8988T (cell line): Measurements from ENCODE around the gene ODC1.

Source experiments
- DNase-seq: peaks from one replicate; pipeline ENCODE4 v3.0.0; 2011

The ODC1 gene

DNA sequence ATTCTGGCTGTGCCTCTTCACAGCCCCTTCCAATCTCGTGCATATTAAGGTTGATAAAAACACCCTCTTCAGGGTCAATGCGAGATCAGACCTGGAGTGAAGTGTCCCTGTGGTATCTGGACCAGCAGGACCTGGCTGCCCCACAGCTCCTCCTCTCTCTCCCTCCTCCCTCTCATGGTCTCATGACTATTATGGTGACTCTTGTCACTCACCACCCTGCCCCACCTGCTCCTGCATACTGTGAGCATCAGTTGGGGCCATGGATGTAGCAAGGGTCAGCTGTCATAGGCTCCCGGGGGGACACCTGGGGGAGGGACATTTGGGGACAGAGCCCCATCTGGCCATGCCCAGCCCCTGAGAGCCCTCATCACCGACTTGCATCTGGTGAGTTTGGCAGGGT, 50.2 kb downstream of the ODC1 start:
- DNase-seq, result no peak

DNA sequence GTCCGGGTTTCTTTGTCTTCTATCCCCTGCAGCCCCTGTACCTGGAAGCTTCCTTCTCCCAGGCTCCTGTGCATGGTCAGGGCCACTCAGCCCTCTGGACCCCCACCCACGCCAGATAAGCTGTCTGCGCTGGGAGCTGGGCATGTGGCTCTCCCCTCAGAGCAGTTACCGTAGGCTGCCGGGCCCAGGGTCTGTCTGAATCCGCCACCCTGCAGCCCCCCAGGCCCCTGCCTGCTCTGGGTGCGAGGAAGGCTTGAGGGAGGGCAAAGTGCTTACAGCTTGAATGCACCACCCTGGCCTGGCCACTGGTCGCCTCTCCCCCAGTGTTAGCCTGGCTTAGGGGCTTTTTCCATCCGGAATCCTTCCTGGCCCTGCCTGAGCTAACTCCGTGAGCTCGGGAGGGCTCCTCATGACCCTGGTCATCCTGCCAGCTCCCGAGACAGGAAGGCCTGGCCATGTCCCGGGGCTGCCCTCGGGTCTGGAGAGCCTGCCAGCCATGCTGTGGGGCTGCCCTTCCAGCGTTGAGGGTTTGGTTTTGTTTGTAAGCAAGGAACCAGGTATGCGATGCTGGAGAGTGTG, 50.7 kb downstream of the ODC1 start:
- no peak for DNase-seq

DNA sequence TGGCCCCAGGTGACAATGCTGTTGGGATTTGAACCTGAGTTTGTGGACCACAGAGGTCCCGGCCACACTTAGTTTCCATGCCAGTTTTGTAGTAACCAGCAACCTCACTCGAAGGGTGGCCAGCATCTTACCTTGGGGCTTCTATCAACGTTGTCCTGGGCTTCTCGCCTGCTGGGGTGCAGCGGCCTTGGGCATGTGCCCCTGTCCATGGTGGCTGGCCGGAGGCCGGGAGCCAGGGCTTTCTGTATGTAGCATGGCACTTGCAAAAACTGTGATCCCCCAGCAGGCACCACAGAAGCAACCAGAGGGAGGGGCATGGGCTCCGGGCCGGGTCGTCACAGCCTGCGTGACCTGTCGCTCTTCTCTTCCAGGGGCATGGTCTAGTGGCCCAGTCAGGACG, 51.7 kb downstream of the ODC1 start:
- DNase-seq, result no peak

DNA sequence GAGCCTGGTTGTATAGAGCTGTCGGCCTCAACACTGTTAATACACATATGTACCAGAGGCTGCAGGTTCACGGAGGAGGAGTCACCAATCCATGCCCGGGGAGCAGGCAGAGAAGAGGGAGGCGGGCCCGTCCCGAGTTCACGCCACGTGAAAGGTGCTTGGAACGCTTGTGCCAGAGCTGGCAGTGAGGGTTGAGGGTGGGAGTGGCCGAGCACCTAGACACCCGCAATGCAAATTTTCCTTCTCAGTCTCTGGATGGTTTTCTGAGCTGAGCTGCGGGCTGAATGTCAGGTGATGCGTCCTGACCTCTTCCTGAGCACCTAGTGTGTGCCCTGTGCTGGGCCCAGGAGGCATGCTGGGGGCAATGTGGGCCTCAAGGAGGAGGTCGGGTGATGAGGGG, 52.2 kb downstream of the ODC1 start:
- DNase-seq, result no peak

DNA sequence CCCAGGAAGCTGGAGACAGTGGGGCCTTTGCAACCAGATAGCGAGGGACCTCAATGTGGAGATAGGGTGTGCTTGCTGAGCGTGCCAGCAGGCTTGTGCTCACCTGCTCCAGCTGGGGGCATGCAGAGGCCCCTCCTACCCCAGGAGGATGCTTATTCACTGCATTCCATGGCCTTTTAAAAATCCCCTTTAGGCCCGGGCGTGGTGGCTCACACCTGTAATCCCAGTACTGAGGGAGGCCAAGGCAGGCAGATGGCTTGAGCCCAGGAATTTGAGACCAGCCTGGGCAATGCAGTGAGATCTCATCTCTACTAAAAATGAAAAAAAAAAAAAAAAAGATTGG, 54.5 kb downstream of the ODC1 start:
- no peak for DNase-seq

DNA sequence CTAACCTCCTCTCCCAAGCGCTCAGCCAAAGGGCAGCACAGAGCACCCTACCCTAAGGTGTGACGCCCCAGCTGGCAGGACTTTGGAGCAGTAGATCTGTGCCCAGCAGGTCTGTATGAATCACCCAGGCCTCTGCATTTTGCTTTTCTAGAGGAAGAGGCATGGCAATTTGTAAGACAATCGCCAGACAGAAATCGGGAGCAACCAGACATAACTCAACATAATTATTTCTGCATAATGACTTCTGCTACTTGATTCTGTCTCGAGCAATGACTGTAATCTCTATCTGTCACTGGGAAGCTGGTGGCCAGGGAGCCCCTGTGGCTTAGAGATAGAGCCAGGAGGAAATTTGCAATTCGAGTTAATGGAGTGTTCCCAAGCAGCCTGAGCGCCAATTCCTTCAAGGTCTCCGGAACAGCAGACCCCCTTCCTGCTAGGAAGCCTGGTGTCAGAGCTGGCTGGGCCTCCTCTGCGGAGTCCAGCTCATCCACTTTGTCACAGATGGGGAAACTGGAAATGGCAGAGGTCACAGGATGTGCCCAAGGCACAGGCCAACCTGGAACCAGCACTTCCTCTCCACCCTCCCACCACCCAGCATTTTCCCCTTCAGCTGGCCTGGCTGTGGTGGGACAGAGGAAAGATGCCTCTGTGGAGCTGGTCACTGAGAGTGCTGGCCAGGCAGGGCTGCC, 55.0 kb downstream of the ODC1 start:
- DNase-seq, result no peak

DNA sequence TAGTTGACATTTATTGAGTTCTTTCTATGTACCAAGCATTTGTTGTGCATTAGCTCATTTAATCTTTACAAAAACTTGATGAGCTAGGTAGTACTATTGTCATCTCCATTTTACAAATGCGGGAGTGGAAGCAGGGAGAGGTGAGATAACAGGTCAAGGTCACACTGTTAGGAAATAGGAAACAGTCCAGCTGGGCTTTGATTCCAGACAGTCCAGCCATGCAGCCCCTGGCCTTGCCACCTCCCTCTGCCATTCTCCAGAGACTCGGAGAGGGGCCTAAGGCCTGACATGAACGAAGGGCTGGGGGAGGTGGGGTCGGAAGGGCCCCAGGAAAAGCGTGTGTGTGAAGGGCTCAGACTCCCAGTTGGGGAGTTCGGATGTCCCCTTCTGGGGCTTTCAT, 55.6 kb downstream of the ODC1 start:
- DNase-seq, result no peak

DNA sequence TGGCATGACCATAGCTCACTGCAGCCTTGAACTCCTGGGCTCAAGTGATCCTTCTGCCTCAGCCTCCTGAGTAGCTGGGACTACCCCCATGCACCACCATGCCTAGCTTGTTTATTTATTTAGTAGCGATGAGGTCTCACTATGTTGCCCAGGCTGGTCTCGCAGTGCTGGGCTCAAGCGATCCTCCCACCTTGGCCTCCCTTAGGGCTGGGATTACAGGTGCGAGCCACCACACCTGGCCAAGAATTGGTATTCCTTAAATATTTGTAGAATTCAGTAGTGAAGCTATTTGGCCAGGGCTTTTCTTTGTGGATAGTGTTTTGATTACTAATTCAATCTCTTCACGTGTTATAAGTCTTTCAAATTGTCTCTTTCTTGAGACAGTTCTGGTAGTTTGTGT, 56.0 kb downstream of the ODC1 start:
- no peak for DNase-seq

DNA sequence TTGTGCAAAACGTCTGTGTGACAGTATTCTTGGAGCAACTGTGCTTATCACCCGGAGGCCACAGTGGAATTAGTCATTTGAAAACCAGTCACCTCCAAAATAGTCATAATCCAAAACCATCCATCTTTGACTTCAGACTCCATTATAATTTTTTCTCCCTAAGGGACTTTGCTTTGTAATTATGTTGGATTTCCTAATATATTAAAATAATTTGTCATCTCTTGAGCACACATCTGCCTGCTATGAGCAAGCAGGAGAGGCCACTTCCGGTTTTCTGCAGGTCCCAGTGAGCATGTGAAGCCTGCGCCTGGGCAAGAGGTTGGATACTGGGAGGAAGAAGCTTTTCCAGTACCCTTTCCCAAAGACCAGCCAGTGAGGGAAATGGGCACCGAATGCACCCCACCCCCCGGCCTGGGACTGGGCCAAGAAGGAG, 57.7 kb downstream of the ODC1 start:
- no peak for DNase-seq
